DND-41 (cell line): ENCODE results near the gene KIFC3.
"Not testable (repeated sequence)": the region's sequence is repeated elsewhere in the genome, so short reads cannot be mapped to it uniquely, and the experiment has no call there.

Experiments
- ATAC-seq: fragments of 200-7000 bp; cut with Tn5 transposase; 3 replicates; pipeline ENCODE4 v1.9.1; 2021; ENCODE audit warnings: low read depth; ENCODE audit not compliant: insufficient read depth
- DNase-seq: peaks from one replicate; pipeline ENCODE4 v3.0.0-alpha.2; 2020
- H2AFZ ChIP-seq: 2 replicates; pipeline ENCODE4 v1.6.0; 2012; ENCODE audit warnings: low read depth, low read length
- H3K27ac ChIP-seq: 2 replicates; pipeline ENCODE4 v1.5.1; 2012; ENCODE audit warnings: low read length, inconsistent platforms
- H3K27me3 ChIP-seq: fragments of 200-600 bp; sonication (generic); 2 replicates; pipeline ENCODE4 v1.6.0; 2012; ENCODE audit warnings: low read length, mild to moderate bottlenecking, inconsistent platforms; ENCODE audit not compliant: insufficient read depth, poor library complexity
- H3K36me3 ChIP-seq: 2 replicates; pipeline ENCODE4 v1.5.1; 2012; ENCODE audit warnings: low read length, inconsistent platforms; ENCODE audit not compliant: insufficient read depth
- H3K4me1 ChIP-seq: 2 replicates; pipeline ENCODE4 v1.5.1; 2012; ENCODE audit warnings: mild to moderate bottlenecking, low read length; ENCODE audit not compliant: insufficient read depth
- H3K4me2 ChIP-seq: 2 replicates; pipeline ENCODE4 v1.6.0; 2012; ENCODE audit warnings: mild to moderate bottlenecking, moderate library complexity, low read length, inconsistent platforms; ENCODE audit not compliant: insufficient read depth
- H3K4me3 ChIP-seq, 2 experiments: fragments of 200-600 bp in 1 of 2; shearing (Covaris generic) in 1 of 2; 2 replicates each; pipeline ENCODE4 v1.5.1; 2012 to 2016; ENCODE audit warnings: inconsistent platforms in 2 of 2, low read length in 2 of 2, mild to moderate bottlenecking in 2 of 2, low read depth in 1 of 2, moderate library complexity in 1 of 2
- H3K79me2 ChIP-seq: 2 replicates; pipeline ENCODE4 v1.6.0; 2012; ENCODE audit warnings: low read length, inconsistent platforms; ENCODE audit not compliant: insufficient read depth
- H3K9ac ChIP-seq: 2 replicates; pipeline ENCODE4 v1.6.0; 2012; ENCODE audit warnings: low read depth, mild to moderate bottlenecking, inconsistent platforms, low read length, moderate library complexity
- H3K9me3 ChIP-seq: 2 replicates; pipeline ENCODE4 v1.5.1; 2012; ENCODE audit warnings: low read length, moderate library complexity, mild to moderate bottlenecking, inconsistent platforms; ENCODE audit not compliant: insufficient read depth, severe bottlenecking
- H4K20me1 ChIP-seq: 2 replicates; pipeline ENCODE4 v1.6.0; 2012; ENCODE audit warnings: low read length; ENCODE audit not compliant: insufficient read depth
- EZH2 ChIP-seq: IDR thresholded peaks from 3 replicates; pipeline ENCODE4 v1.6.1; 2012; ENCODE audit warnings: borderline replicate concordance, low read depth, mild to moderate bottlenecking, moderate library complexity, low read length, inconsistent platforms; ENCODE audit not compliant: severe bottlenecking
- TF ChIP-seq, protein P1 (sequence below): IDR thresholded peaks from 2 replicates; pipeline ENCODE4 v1.5.1; 2012; ENCODE audit warnings: borderline replicate concordance, low read length, moderate library complexity, mild to moderate bottlenecking; ENCODE audit not compliant: poor library complexity, severe bottlenecking; ENCODE audit errors: extremely low read depth

KIFC3 gene

DNA sequence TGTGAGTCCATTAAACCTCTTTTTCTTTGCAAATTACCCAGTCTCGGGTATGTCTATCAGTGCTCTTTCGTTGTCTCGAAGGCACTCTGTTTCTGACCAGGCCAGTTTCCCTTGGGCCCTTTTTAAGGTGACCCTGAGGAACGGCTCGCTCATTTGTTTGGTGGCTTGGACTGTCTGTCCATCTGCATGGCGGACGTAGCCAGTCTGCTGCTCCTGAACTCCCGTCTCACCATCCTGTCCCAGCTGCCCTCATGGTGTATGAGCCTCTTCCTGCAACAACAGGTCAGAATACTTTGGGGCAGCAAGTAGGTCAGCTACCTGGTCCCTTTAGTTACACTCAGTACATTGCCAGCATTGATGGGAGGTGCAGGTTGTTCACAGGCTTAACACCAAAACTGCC is 88.7 kb downstream of the KIFC3 start:
- DNase-seq (no peak), ATAC-seq (no peak)
- no peak overlapping the region for H3K4me3 ChIP-seq
- H3K9me3 ChIP-seq = no peaks in the 10 kb centered on the region
- no peak overlapping the region for H3K4me2 ChIP-seq
- H3K79me2 ChIP-seq = no peaks in the 10 kb centered on the region
- H4K20me1 ChIP-seq = no peaks in the 10 kb centered on the region
- H3K27me3 ChIP-seq = peaks cover 19% of the 10 kb centered on the region
- H3K4me1 ChIP-seq = no peaks in the 10 kb centered on the region
- no peak overlapping the region for H2AFZ ChIP-seq
- TF ChIP-seq EZH2 = no peak
- TF ChIP-seq, protein P1, sequence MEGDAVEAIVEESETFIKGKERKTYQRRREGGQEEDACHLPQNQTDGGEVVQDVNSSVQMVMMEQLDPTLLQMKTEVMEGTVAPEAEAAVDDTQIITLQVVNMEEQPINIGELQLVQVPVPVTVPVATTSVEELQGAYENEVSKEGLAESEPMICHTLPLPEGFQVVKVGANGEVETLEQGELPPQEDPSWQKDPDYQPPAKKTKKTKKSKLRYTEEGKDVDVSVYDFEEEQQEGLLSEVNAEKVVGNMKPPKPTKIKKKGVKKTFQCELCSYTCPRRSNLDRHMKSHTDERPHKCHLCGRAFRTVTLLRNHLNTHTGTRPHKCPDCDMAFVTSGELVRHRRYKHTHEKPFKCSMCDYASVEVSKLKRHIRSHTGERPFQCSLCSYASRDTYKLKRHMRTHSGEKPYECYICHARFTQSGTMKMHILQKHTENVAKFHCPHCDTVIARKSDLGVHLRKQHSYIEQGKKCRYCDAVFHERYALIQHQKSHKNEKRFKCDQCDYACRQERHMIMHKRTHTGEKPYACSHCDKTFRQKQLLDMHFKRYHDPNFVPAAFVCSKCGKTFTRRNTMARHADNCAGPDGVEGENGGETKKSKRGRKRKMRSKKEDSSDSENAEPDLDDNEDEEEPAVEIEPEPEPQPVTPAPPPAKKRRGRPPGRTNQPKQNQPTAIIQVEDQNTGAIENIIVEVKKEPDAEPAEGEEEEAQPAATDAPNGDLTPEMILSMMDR = no peak
- no peak overlapping the region for H3K9ac ChIP-seq
- H3K36me3 ChIP-seq = no peaks in the 10 kb centered on the region
- no peak overlapping the region for H3K27ac ChIP-seq

DNA sequence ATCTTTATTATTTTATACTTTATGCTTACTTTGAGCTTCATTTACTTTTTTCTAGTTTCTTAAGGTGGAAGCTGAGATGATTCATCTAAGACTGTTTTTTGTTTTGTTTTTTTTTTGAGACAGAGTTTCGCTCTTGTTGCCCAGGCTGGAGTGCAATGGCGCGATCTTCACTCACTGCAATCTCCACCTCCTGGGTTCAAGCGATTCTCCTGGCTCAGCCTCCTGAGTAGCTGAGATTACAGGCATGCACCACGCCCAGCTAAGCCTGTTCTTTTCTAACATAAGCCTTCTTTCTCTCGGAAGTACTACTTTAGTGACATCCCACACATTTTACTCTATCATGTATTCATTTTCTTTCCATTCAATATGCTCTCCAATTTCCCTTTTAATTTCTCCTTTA is 89.7 kb downstream of the KIFC3 start:
- not testable (repeated sequence) for H3K36me3 ChIP-seq, H3K4me1 ChIP-seq, H3K9me3 ChIP-seq, H3K4me3 ChIP-seq, ATAC-seq, DNase-seq, H4K20me1 ChIP-seq, H3K4me2 ChIP-seq, H3K9ac ChIP-seq, H2AFZ ChIP-seq, H3K79me2 ChIP-seq, H3K27ac ChIP-seq
- peaks cover 19% of the 10 kb centered on the region for H3K27me3 ChIP-seq

DNA sequence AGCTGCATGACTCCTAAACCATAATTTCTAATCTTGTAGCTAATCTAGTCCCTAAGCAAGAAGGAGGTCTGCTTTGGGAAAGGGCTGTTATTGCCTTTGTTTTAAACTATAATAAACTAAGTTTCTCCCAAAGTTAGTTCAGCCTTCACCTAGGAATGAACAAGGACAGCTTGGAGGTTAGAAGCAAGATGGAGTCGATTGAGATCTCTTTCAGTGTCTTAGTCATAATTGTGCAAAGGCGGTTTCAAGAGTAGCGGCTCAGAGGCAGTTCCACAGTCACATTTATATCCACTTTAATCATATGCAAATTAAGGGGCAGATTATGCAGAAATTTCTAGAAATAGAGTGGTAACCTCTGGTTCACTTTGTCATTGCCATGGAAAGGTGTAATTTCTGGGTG is 90.3 kb downstream of the KIFC3 start:
- ATAC-seq (no peak), DNase-seq (no peak)
- H3K4me1 ChIP-seq = no peaks in the 10 kb centered on the region
- no peaks in the 10 kb centered on the region for H4K20me1 ChIP-seq
- no peak overlapping the region for H3K27ac ChIP-seq
- no peak overlapping the region for H3K4me2 ChIP-seq
- peaks cover 19% of the 10 kb centered on the region for H3K27me3 ChIP-seq
- no peaks in the 10 kb centered on the region for H3K9me3 ChIP-seq
- H2AFZ ChIP-seq = no peak overlapping the region
- H3K36me3 ChIP-seq = no peaks in the 10 kb centered on the region
- no peak overlapping the region for H3K4me3 ChIP-seq
- no peak overlapping the region for H3K9ac ChIP-seq
- no peaks in the 10 kb centered on the region for H3K79me2 ChIP-seq
- no peak for TF ChIP-seq EZH2
- TF ChIP-seq, protein P1 = no peak

DNA sequence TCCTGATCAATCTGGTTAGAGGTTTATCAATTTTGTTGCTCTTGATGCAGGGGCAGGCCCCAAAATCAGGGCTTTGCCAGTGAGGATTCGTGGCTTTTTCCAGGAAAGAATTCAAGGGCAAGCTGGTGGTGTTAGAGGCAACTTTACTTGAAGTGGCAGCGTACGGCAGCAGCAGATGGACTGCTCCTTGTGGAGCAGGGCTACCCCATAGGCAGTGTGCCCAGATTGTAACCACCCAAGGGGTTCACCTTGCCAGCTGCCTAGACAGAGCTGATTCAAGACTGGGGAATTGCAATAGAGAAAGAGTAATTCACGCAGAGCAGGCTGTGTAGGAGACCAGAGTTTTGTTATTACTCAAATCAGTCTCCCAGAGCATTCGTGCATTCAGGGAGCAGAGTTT is 90.9 kb downstream of the KIFC3 start:
- Histone ChIP-seq H3K9me3 (no peaks in the 10 kb centered on the region), H3K79me2 (no peaks in the 10 kb centered on the region), H2AFZ (no peak overlapping the region), H3K4me1 (no peaks in the 10 kb centered on the region), H3K27ac (no peak overlapping the region), H3K4me3 (no peak overlapping the region), H3K36me3 (no peaks in the 10 kb centered on the region), H4K20me1 (no peaks in the 10 kb centered on the region), H3K9ac (no peak overlapping the region), H3K27me3 (peaks cover 19% of the 10 kb centered on the region), H3K4me2 (no peak overlapping the region)
- TF ChIP-seq, protein P1 = no peak
- TF ChIP-seq EZH2 = no peak
- ATAC-seq (no peak), DNase-seq (no peak)
